Sigmoid colon (tissue), 7 donors: ENCODE results near the gene LHX1. TPM values are rescaled to one million over a fixed set of nuclear protein-coding genes. Genes with fewer than 3 reads are reported as not detected.

Experiments used
- DNase-seq: peaks from one replicate; pipeline ENCODE4 v3.0.0-alpha.2; 2019
- H3K27ac ChIP-seq, 4 donors: fragments of 200-600 bp; sonication (generic); one replicate each; pipeline ENCODE4 v1.5.1; 2016 to 2019; ENCODE audit warnings: mild to moderate bottlenecking in 1 of 4
- H3K27me3 ChIP-seq, 3 donors: fragments of 200-600 bp; sonication (generic); one replicate each; pipeline ENCODE4 v1.5.1; 2019; ENCODE audit warnings: mild to moderate bottlenecking in 1 of 3
- H3K36me3 ChIP-seq, 4 donors: fragments of 200-600 bp; sonication (generic); one replicate each; pipeline ENCODE4 v1.5.1; 2016 to 2019
- H3K4me1 ChIP-seq, 4 donors: fragments of 200-600 bp; sonication (generic); one replicate each; pipeline ENCODE4 v1.5.1; 2017 to 2019
- H3K4me3 ChIP-seq, 4 donors: fragments of 200-600 bp; sonication (generic); one replicate each; pipeline ENCODE4 v1.5.1; 2017 to 2019; ENCODE audit warnings: mild to moderate bottlenecking in 2 of 4, moderate library complexity in 1 of 4
- H3K9me3 ChIP-seq, 4 donors: fragments of 200-600 bp in 3 of 4; sonication (generic) in 3 of 4; one replicate each; pipeline versions ENCODE4 v1.5.1 to v1.6.1; 2013 to 2019
- EP300 ChIP-seq, 4 donors: sonication (generic); formaldehyde crosslinking; IDR thresholded peaks; one replicate each; pipeline ENCODE4 v1.6.1; 2017; ENCODE audit warnings: antibody characterized with exemption in 4 of 4
- POLR2A ChIP-seq, 2 donors: fragments of 450-650 bp; IDR thresholded peaks; one replicate each; pipeline ENCODE4 v1.6.1; 2016; ENCODE audit warnings: antibody characterized with exemption in 2 of 2, mild to moderate bottlenecking in 2 of 2, moderate library complexity in 2 of 2
- POLR2AphosphoS5 ChIP-seq, 4 donors: sonication (generic); formaldehyde crosslinking; IDR thresholded peaks; one replicate each; pipeline ENCODE4 v1.6.1; 2017; ENCODE audit warnings: antibody characterized with exemption in 4 of 4
- WGBS, 2 donors: extraction: QIAGEN DNeasy Blood & Tissue Kit; methylation state at CpG; one replicate each; pipeline ENCODE4 v1.1.7; 2013; 5-methylcytosine and 5-hydroxymethylcytosine counted together
- intact Hi-C: fragments of 100-400 bp; cut with DNase I; formaldehyde crosslinking; loops from one replicate; pipeline ENCODE4 v1.15.1; 2023
- polyA plus RNA-seq, 3 donors: library from polyadenylated mRNA; stranded (reverse); fragments of 200-250 nt; gene quantifications; one replicate each; pipeline ENCODE4 v1.2.3, GENCODE V29; 2013
- total RNA-seq, 4 donors: library from RNA; depleted of rRNA; stranded (reverse); fragments of >200 nt; gene quantifications; one replicate each; pipeline ENCODE4 v1.1.0, GENCODE V29; 2016
- TF ChIP-seq, protein P1 (sequence below), 4 experiments: fragments of 450-650 bp in 3 of 4; fragments of 200-600 bp in 1 of 4; IDR thresholded peaks; one replicate each; pipeline ENCODE4 v1.5.1; 2016 to 2019; ENCODE audit warnings: antibody characterized with exemption in 4 of 4, mild to moderate bottlenecking in 3 of 4, moderate library complexity in 2 of 4
- donor health status: healthy with polysubstance abuse.
- donor health status: Bipolar disorder and iron deficiency.
- donor health status: healthy.

Gene LHX1
- total and polyA plus RNA-seq, 7 donors: not detected

DNA sequence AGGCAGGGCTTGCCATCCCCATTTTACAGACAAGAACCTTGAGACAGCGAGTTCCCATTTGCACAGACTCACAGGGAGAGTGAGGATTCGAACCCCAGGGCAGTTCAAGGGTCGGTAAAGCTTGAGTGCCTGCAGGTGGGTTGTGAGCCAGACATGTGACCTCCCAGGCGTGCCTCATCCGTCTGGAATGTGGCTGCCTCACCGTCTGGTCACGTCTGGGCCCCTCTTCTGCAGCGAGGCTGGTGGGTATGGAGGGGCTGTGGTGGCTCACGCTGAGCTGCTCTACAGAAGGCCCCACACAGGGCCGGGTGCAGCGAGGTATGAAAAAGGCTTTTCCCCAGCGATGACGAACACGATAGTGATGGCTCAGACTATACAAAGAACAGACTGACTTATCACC is 35.8 kb upstream of the LHX1 start:
- Histone ChIP-seq H3K27me3 (peaks cover 0 to 7% (median 1%) of the 10 kb centered on the region in 3 donors), H3K4me3 (no peak overlapping the region), H3K36me3 (no peaks in the 10 kb centered on the region), H3K27ac (no peak overlapping the region), H3K4me1 (no peaks in the 10 kb centered on the region), H3K9me3 (no peaks in the 10 kb centered on the region)
- intact Hi-C loops: no loop called here
- TF ChIP-seq EP300 (IDR thresholded peaks at IDR 0.05) (no peak), POLR2AphosphoS5 (IDR thresholded peaks at IDR 0.05) (no peak), POLR2A (IDR thresholded peaks at IDR 0.05) (no peak)
- TF ChIP-seq, protein P1, sequence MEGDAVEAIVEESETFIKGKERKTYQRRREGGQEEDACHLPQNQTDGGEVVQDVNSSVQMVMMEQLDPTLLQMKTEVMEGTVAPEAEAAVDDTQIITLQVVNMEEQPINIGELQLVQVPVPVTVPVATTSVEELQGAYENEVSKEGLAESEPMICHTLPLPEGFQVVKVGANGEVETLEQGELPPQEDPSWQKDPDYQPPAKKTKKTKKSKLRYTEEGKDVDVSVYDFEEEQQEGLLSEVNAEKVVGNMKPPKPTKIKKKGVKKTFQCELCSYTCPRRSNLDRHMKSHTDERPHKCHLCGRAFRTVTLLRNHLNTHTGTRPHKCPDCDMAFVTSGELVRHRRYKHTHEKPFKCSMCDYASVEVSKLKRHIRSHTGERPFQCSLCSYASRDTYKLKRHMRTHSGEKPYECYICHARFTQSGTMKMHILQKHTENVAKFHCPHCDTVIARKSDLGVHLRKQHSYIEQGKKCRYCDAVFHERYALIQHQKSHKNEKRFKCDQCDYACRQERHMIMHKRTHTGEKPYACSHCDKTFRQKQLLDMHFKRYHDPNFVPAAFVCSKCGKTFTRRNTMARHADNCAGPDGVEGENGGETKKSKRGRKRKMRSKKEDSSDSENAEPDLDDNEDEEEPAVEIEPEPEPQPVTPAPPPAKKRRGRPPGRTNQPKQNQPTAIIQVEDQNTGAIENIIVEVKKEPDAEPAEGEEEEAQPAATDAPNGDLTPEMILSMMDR (IDR thresholded peaks at IDR 0.05): no peak
- 53 to 66% methylated on average over 14 of the region's 14 CpGs for WGBS, 2 donors
- DNase-seq: no peak

DNA sequence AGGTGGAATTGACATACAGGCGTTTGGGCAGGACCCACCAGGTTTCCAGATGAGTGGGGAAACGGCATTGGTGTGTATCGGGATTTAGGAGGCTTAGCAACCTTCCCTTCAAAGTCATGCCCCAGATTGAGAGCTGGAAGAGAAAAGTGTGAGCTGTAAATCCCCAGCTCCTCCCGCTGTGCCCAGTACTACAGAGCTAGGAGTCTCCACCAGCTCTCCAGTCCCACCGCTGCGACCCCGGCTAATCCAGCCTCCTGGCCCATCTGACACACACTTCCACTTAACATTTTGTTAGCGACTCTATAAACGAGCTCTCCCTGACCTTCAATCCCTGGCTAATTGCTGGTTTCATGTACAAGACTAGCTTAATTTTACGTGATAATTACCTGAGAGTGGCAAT is 29.9 kb upstream of the LHX1 start:
- Histone ChIP-seq H3K27ac (no peak overlapping the region), H3K4me3 (no peak overlapping the region), H3K36me3 (no peaks in the 10 kb centered on the region), H3K27me3 (peaks cover 0 to 54% (median 21%) of the 10 kb centered on the region in 3 donors), H3K9me3 (no peaks in the 10 kb centered on the region), H3K4me1 (no peaks in the 10 kb centered on the region)
- 60 to 65% methylated on average over 10 of the region's 10 CpGs for WGBS, 2 donors
- no peak for DNase-seq
- TF ChIP-seq POLR2A (IDR thresholded peaks at IDR 0.05) (no peak), EP300 (IDR thresholded peaks at IDR 0.05) (no peak), POLR2AphosphoS5 (IDR thresholded peaks at IDR 0.05) (no peak)
- TF ChIP-seq, protein P1 (IDR thresholded peaks at IDR 0.05): no peak
- intact Hi-C loops: no loop called here

DNA sequence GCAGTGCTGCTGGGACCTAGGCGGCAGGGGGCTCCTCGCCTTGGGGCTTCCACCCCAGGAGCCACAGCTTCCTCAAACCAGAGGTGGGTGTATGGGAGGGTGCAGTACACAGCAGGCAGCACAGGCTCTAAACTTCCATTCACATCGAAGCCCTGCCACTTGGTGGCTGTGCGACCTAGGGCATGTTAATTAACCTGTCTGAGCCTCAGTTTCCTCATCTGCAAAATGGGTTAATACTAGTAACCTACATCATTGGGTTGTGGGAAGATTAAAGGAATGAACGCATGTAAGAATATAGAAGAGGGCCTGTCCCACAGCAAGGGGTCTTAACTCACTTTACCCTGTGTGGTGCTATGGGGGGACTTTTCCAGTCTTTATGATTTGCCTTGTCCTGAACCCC is 26.8 kb upstream of the LHX1 start:
- no peaks in the 10 kb centered on the region for H3K4me1 ChIP-seq
- TF ChIP-seq POLR2AphosphoS5 (IDR thresholded peaks at IDR 0.05): no peak
- H3K36me3 ChIP-seq: no peaks in the 10 kb centered on the region
- no peak overlapping the region for H3K4me3 ChIP-seq
- no peak overlapping the region for H3K27ac ChIP-seq
- DNase-seq: no peak
- H3K27me3 ChIP-seq: peaks cover 0 to 65% (median 32%) of the 10 kb centered on the region in 3 donors
- intact Hi-C loops: no loop called here
- 78 to 81% methylated on average over 5 of the region's 5 CpGs for WGBS, 2 donors
- H3K9me3 ChIP-seq: no peaks in the 10 kb centered on the region

DNA sequence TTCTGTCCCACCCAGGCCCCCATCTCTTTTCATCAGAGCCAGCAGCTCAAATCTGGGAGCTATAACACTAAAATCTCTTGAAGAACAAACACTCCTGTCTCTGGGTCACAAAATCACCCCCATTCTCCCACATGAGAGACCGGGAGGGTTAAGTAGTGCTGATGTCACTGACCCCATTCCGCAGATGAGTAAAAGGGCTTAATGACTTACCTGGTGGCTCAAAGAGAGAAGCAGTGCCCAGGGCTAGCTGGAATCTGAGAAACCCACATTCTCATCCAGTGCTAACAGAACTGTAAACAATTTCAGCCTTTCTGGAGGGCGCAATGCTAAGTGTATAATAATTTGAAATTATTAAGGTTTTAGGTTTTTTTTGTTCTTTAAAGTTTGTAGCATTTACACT is 26.3 kb upstream of the LHX1 start:
- TF ChIP-seq EP300 (IDR thresholded peaks at IDR 0.05): no peak
- no peak for TF ChIP-seq POLR2AphosphoS5 (IDR thresholded peaks at IDR 0.05)
- TF ChIP-seq, protein P1 (IDR thresholded peaks at IDR 0.05): no peak
- no peak for TF ChIP-seq POLR2A (IDR thresholded peaks at IDR 0.05)
- intact Hi-C loops: no loop called here
- Histone ChIP-seq H3K4me1 (no peaks in the 10 kb centered on the region), H3K9me3 (no peaks in the 10 kb centered on the region), H3K4me3 (no peak overlapping the region), H3K36me3 (no peaks in the 10 kb centered on the region), H3K27ac (no peak overlapping the region), H3K27me3 (peaks cover 0 to 63% (median 32%) of the 10 kb centered on the region in 3 donors)
- no peak for DNase-seq
- WGBS, 2 donors: 58 to 72% methylated on average over 3 of the region's 3 CpGs

DNA sequence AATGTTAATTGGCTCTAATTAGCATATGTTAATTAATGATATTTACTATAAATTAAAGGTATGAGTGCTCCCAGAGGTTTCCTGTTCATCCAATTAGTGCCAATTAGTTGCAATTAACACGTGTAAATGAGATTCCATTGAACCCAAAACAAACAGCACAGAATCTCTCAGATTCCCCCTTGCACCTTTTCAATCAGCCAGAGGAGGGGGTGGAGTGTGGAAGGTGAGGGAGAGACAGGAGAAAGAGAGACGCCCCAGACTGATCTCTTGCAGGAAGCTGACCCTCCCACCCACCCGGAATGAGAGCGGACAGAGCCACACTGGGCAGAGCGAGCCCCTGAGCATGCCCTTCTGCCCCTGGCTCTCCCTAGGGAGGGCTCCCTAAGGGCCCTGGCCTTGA is 24.1 kb upstream of the LHX1 start:
- 40 to 44% methylated on average over 5 of the region's 5 CpGs for WGBS, 2 donors
- Histone ChIP-seq H3K9me3 (no peaks in the 10 kb centered on the region), H3K36me3 (no peaks in the 10 kb centered on the region), H3K4me3 (no peak overlapping the region), H3K4me1 (no peaks in the 10 kb centered on the region), H3K27ac (no peak overlapping the region), H3K27me3 (peaks cover 0 to 48% (median 23%) of the 10 kb centered on the region in 3 donors)
- no peak for DNase-seq
- TF ChIP-seq POLR2A (IDR thresholded peaks at IDR 0.05) (no peak), POLR2AphosphoS5 (IDR thresholded peaks at IDR 0.05) (no peak), EP300 (IDR thresholded peaks at IDR 0.05) (no peak)
- TF ChIP-seq, protein P1 (IDR thresholded peaks at IDR 0.05): no peak
- intact Hi-C loops: no loop called here
